Activated CD4-positive, alpha-beta memory T cell treated with anti-CD3 and anti-CD28 coated beads for 36 hours (primary cell): ENCODE data around the gene DVL3. TPM values are rescaled to one million over a fixed set of nuclear protein-coding genes. Genes with fewer than 3 reads are reported as not detected.
"Not testable (repeated sequence)": the region's sequence is repeated elsewhere in the genome, so short reads cannot be mapped to it uniquely, and the experiment has no call there.

Experiments
- CTCF ChIA-PET: fragments of 350-600 bp; sonication (Branson Sonifier 250); formaldehyde crosslinking; loops from one replicate; lab custom pipeline; 2021; ENCODE audit warnings: antibody characterized with exemption, inconsistent platforms; lab: Charles Lee
- POLR2A ChIA-PET: fragments of 350-600 bp; sonication (Branson Sonifier 250); formaldehyde crosslinking; loops from one replicate; lab custom pipeline; 2021; ENCODE audit warnings: antibody characterized with exemption; lab: Charles Lee
- DNase-seq: peaks from one replicate; pipeline ENCODE4 v3.0.0-alpha.2; 2020
- H3K27ac Mint-ChIP-seq: one replicate; pipeline ENCODE4 v1.8.0; 2021; ENCODE audit warnings: mixed read lengths
- H3K27me3 Mint-ChIP-seq: one replicate; pipeline ENCODE4 v1.8.0; 2021; ENCODE audit warnings: mixed read lengths
- H3K36me3 Mint-ChIP-seq: one replicate; pipeline ENCODE4 v1.8.0; 2021; ENCODE audit warnings: mixed read lengths
- H3K4me1 Mint-ChIP-seq: one replicate; pipeline ENCODE4 v1.8.0; 2021; ENCODE audit warnings: low read depth, mixed read lengths
- H3K4me3 Mint-ChIP-seq: one replicate; pipeline ENCODE4 v1.8.0; 2021; ENCODE audit warnings: mild to moderate bottlenecking, mixed read lengths
- H3K9me3 Mint-ChIP-seq: one replicate; pipeline ENCODE4 v1.8.0; 2021; ENCODE audit warnings: mixed read lengths
- intact Hi-C: fragments of 100-400 bp; cut with micrococcal nuclease; formaldehyde crosslinking; loops from one replicate; pipeline ENCODE4 v1.15.1; 2023
- total RNA-seq, 2 experiments: library from RNA; stranded (reverse); gene quantifications; one replicate each; pipeline ENCODE4 v1.2.3, GENCODE V29; 2021

Gene DVL3
- total RNA-seq = 10 to 100 TPM; 28.5 to 32.4 TPM

DNA sequence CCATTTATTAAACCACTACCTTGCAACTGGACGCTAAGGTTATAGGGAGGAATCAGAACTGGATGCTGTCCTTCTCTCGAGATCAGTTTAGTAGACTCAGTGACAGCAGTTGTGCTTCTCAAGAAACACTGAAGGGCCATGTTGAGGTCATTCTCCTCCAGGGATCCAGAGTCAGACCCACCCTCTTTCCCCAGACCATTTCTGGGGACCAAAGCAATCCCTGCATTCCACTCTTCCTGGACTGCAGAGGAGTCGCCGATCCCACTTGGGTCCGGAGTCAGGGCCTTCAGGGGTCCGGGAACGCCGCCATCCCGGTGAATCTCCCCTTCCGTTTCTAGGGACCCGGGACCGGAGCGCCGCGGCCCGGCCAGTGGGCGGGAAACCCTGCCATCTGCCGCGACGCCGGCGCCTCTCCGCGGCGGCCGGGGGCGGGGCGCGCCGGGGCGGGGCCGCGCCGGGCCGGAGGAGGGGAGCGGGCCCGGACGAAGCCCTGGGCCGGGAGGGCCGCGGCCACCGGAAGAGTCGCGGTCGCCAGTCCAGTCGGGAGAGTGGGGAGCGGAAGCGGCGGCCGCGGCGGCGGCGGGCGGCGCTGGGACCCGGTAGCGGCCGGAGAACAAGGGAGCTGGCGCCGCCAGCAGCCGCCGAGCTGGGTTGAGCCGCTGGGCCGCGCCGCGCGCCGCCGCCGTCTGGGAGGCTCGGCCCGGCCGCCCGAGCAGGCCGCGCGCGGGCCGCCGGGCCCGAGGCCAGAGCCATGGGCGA lies at the start of gene DVL3:
DVL3 (plus strand) TSS at position 493 of the 759 bp plus-strand sequence; CDS start at position 752, 259 bp downstream.
- no peaks in the 10 kb centered on the region for H3K9me3 Mint-ChIP-seq
- peaks cover 18% of the 10 kb centered on the region for H3K4me1 Mint-ChIP-seq
- peak; percentile 57 for DNase-seq
- peak within 1 kb of the TSS; percentile 95 for H3K4me3 Mint-ChIP-seq
- peak within 1 kb of the TSS; percentile 60 for H3K27ac Mint-ChIP-seq
- H3K36me3 Mint-ChIP-seq = no peaks in the 10 kb centered on the region
- no peaks in the 10 kb centered on the region for H3K27me3 Mint-ChIP-seq
- intact Hi-C loops = loop anchor here (1.0 to 2.0 kb wide), 2 partner anchors 20 kb away; partner anchors contain the start of genes AP2M1 and EIF2B5
- POLR2A ChIA-PET = interaction anchor here (0.7 to 1.6 kb wide), 4 partner anchors 11 to 31 kb away, joined by 3 to 7 read pairs (median 4); partner anchors contain the start of genes ABCF3 and EIF2B5
- CTCF ChIA-PET = interaction anchor here (1.2 to 1.9 kb wide), 3 partner anchors 20 to 259 kb away, joined by 5 to 6 read pairs (median 6); partner anchors contain the start of gene EIF2B5

- Mint-ChIP-seq H3K4me3 (no peak overlapping the region), H3K27ac (no peak overlapping the region), H3K4me1 (no peaks in the 10 kb centered on the region), H3K9me3 (no peaks in the 10 kb centered on the region), H3K27me3 (peaks cover 4% of the 10 kb centered on the region), H3K36me3 (no peaks in the 10 kb centered on the region)
- POLR2A ChIA-PET = no interaction called here
- CTCF ChIA-PET = no interaction called here
- intact Hi-C loops = no loop called here
- no peak for DNase-seq
These were observed 44.9 kb upstream of the DVL3 start for GRCh38 chr3:184110316-184110725.

GRCh38 chr3:184116017-184116416 lies 39.2 kb upstream of the DVL3 start:
- peaks cover 8% of the 10 kb centered on the region for H3K27me3 Mint-ChIP-seq
- CTCF ChIA-PET = no interaction called here
- POLR2A ChIA-PET = no interaction called here
- no peaks in the 10 kb centered on the region for H3K36me3 Mint-ChIP-seq
- no peaks in the 10 kb centered on the region for H3K9me3 Mint-ChIP-seq
- H3K27ac Mint-ChIP-seq = no peak overlapping the region
- DNase-seq = no peak
- H3K4me3 Mint-ChIP-seq = no peak overlapping the region
- no peaks in the 10 kb centered on the region for H3K4me1 Mint-ChIP-seq
- intact Hi-C loops = no loop called here

GRCh38 chr3:184117636-184118035 lies 37.5 kb upstream of the DVL3 start:
- ChIA-PET CTCF (interaction anchor here (0.9 kb wide), 1 partner anchor 110 kb away, joined by 3 read pairs; no protein-coding TSS in a partner anchor), POLR2A (no interaction called here)
- Mint-ChIP-seq H3K27ac (no peak overlapping the region), H3K4me3 (no peak overlapping the region), H3K27me3 (peaks cover 8% of the 10 kb centered on the region), H3K36me3 (no peaks in the 10 kb centered on the region), H3K4me1 (no peaks in the 10 kb centered on the region), H3K9me3 (no peaks in the 10 kb centered on the region)
- intact Hi-C loops = no loop called here
- DNase-seq = no peak

DNA sequence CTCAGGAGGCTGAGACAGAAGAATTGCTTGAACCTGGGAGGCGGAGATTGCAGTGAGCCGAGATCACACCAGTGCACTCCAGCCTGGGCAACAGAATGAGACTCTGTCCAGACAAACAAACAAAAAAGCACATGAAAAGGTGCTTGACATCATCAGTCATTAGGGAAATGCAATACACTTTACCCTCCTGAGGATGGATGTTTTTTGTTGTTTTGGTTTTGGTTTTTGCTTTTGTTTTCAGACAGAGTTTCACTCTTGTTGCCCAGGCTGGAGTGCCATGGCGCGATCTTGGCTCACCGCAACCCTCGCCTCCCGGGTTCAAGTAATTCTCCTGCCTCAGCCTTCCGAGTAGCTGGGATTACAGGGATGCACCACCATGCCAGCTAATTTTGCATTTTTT lies 34.1 kb upstream of the DVL3 start:
- CTCF ChIA-PET, H3K4me3 Mint-ChIP-seq, intact Hi-C loops, DNase-seq, H3K4me1 Mint-ChIP-seq, H3K27ac Mint-ChIP-seq, H3K27me3 Mint-ChIP-seq, H3K9me3 Mint-ChIP-seq, POLR2A ChIA-PET, H3K36me3 Mint-ChIP-seq: not testable (repeated sequence)

DNA sequence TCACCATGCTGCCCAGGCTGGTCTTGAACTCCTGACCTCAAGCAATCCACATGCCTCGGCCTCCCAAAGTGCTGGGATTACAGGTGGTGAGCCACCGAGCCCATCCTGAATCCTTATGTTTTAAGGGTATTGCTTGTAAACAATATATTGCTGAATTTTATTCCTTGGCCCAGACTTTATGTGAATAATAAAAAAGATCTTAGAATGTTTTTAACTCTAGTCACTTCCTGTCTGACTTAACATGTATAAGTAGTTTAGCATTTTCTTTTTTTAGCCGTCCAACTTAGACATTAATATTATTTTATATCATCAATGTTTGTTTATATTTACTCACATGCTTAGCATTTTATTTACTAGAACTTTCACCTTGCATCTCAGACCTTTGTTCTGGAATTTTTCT lies 29.2 kb upstream of the DVL3 start:
- no peaks in the 10 kb centered on the region for H3K4me1 Mint-ChIP-seq
- H3K4me3 Mint-ChIP-seq = no peak overlapping the region
- no peak overlapping the region for H3K27ac Mint-ChIP-seq
- no peaks in the 10 kb centered on the region for H3K27me3 Mint-ChIP-seq
- H3K9me3 Mint-ChIP-seq = no peaks in the 10 kb centered on the region
- no peaks in the 10 kb centered on the region for H3K36me3 Mint-ChIP-seq
- no peak for DNase-seq
- CTCF ChIA-PET = no interaction called here
- intact Hi-C loops = no loop called here
- POLR2A ChIA-PET = no interaction called here

DNA sequence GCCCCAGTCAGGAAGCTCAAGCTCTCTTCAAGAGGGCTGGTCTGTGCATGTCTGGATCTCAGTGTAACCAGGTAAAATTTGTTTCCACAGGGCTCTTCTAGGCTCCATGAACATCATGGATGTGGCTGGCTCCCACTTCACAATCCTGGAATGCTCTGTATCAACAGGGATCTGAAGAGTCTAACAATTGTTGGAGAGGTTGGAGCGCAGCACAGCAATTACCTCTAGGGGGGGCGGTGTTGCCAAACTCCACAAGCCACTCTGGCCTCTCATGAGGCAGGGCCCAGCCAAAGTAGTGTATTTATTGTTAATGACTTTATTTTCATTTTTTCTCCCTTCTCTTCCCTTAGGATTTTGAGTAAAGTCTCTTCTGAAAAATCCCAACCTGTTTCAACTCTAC lies 26.2 kb upstream of the DVL3 start:
- no peaks in the 10 kb centered on the region for H3K27me3 Mint-ChIP-seq
- peak; percentile 32 for DNase-seq
- no peak overlapping the region for H3K4me3 Mint-ChIP-seq
- no peaks in the 10 kb centered on the region for H3K36me3 Mint-ChIP-seq
- no peaks in the 10 kb centered on the region for H3K9me3 Mint-ChIP-seq
- ChIA-PET POLR2A (no interaction called here), CTCF (interaction anchor here (1.3 kb wide), 1 partner anchor 231 kb away, joined by 4 read pairs; no protein-coding TSS in a partner anchor)
- H3K4me1 Mint-ChIP-seq = peaks cover 13% of the 10 kb centered on the region
- H3K27ac Mint-ChIP-seq = no peak overlapping the region
- intact Hi-C loops = no loop called here

DNA sequence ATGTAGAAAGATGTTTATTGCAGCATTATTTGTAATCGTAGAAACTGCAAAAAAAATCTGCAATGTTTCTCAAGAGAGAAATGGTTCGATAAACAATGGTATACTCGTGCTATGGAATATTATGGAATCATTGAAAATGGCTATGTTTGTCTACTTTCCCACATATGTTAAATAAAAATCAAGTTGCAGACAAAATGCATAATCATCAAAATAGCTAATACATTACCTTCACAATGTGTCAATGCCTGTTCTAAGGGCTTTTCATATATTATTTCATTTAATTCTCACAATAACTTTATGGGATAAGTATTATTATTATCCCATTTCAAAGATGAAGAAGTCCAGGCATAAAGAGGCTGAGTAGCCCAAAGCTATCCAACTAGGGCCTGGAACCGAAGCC lies 22.2 kb upstream of the DVL3 start:
- ChIA-PET CTCF (interaction anchor here (0.7 to 1.2 kb wide), 3 partner anchors 9 to 248 kb away, joined by 3 to 4 read pairs (median 3); partner anchors contain the start of gene PARL), POLR2A (interaction anchor here (1.1 kb wide), 1 partner anchor 117 kb away, joined by 4 read pairs; no protein-coding TSS in a partner anchor)
- intact Hi-C loops = no loop called here
- no peak for DNase-seq
- no peaks in the 10 kb centered on the region for H3K27me3 Mint-ChIP-seq
- H3K4me3 Mint-ChIP-seq = no peak overlapping the region
- H3K4me1 Mint-ChIP-seq = peaks cover 33% of the 10 kb centered on the region
- peaks cover 6% of the 10 kb centered on the region for H3K36me3 Mint-ChIP-seq
- no peaks in the 10 kb centered on the region for H3K9me3 Mint-ChIP-seq
- no peak overlapping the region for H3K27ac Mint-ChIP-seq

DNA sequence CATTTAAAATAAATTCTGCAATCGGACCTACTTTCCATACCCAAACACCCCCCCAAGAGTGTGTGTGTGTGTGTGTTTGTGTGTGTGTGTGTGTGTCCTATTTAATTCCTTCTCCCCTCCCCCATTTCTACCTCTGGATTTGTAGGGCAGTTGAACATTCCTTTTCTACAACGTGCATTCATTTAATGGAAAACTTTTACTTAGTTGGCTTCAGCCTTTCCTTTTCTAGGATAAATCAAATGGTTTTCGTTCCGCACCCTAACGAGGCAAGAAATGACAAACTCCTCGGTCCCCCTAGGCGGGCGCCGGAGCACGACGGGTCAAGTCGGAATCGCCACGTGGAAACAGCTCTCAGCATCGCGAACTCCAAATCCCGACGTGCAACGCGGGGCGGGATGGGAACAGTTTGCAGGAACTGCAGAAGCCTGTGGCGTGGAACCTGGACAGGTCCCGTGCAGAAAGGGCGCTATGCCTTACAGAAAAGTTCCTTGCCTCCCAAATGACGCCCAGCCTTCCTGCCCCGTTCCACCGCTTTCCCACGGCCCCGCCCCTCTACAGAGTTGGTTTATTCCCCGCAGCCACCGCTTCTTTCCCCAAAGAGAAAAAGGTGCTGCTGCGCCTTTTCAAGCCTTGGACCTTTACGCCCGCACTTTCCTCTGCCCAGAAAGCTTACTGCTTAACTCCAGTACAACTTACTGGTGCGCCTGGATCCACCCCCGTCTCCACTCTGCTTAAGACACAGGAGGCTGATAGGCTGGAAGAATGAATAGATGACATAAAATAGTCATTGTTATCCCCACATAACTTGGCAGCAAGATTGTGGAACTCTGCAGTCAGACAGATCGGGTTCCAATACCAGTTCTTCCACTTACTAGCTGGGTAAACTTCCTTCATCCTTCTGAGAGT lies 21.1 kb upstream of the DVL3 start:
- intact Hi-C loops = loop anchor here (1.0 kb wide), 4 partner anchors 40 to 239 kb away; partner anchors contain the start of genes AP2M1 and EEF1AKMT4
- Mint-ChIP-seq H3K4me3 (peak overlapping the region; percentile 96), H3K9me3 (no peaks in the 10 kb centered on the region), H3K27ac (peak overlapping the region; percentile 91), H3K27me3 (no peaks in the 10 kb centered on the region), H3K4me1 (peaks cover 35% of the 10 kb centered on the region), H3K36me3 (peaks cover 8% of the 10 kb centered on the region)
- POLR2A ChIA-PET = interaction anchor here (0.9 to 3.2 kb wide), 6 partner anchors 21 to 250 kb away, joined by 3 to 13 read pairs (median 4); partner anchors contain the start of genes ABCF3, DVL3 and PARL
- peak; percentile 74 for DNase-seq
- CTCF ChIA-PET = interaction anchor here (1.4 to 1.8 kb wide), 4 partner anchors 22 to 249 kb away, joined by 3 to 6 read pairs (median 4); partner anchors contain the start of genes DVL3 and PARL

DNA sequence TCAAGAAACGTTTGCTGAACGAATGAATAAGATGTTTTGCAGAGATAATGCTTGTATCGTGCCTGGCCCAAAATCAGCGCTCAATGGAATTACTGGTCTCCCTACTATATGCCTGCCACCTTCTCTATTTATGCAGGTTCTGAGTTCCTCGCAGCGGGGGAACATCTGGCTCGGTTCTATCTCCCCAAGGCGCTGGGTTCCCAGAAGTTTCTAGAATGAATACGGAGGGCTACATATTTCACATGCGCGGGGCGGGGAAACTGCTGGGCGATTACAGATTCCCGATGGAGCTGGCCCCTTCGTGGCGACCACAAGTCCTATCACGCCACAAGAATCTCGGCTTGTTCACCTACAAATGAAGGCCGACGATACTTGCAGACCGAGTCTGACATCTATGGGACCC lies 20.4 kb upstream of the DVL3 start:
- ChIA-PET CTCF (interaction anchor here (0.6 to 1.8 kb wide), 7 partner anchors 21 to 250 kb away, joined by 3 to 7 read pairs (median 4); partner anchors contain the start of genes DVL3 and PARL), POLR2A (interaction anchor here (0.9 to 3.2 kb wide), 5 partner anchors 21 to 250 kb away, joined by 3 to 13 read pairs (median 5); partner anchors contain the start of genes ABCF3, DVL3 and PARL)
- H3K36me3 Mint-ChIP-seq = peaks cover 10% of the 10 kb centered on the region
- H3K4me1 Mint-ChIP-seq = peaks cover 35% of the 10 kb centered on the region
- no peak for DNase-seq
- intact Hi-C loops = loop anchor here (1.0 kb wide), 7 partner anchors 21 to 239 kb away; partner anchors contain the start of genes ABCC5, ABCF3, AP2M1 and DVL3
- H3K27me3 Mint-ChIP-seq = no peaks in the 10 kb centered on the region
- no peaks in the 10 kb centered on the region for H3K9me3 Mint-ChIP-seq
- H3K27ac Mint-ChIP-seq = peak overlapping the region; percentile 91
- H3K4me3 Mint-ChIP-seq = peak overlapping the region; percentile 96
